ENCODE measurements around the gene CAPG.
"Not testable (repeated sequence)": the region's sequence is repeated elsewhere in the genome, so short reads cannot be mapped to it uniquely, and the experiment has no call there.

The CAPG gene

GRCh38 chr2:85419009-85419675, 9.0 kb upstream of the CAPG start:
- FAIRE-seq: no peak

- no peak for FAIRE-seq
Measured at GRCh38 chr2:85418132-85419008, 8.2 kb upstream of the CAPG start, which contains the start of gene SH2D6. SH2D6 (plus strand) TSS chr2:85418714; CDS start chr2:85429466, 10,752 bp downstream.

- FAIRE-seq: no peak
Measured at GRCh38 chr2:85415980-85416650, 5.9 kb upstream of the CAPG start.

GRCh38 chr2:85414761-85415553, 4.8 kb upstream of the CAPG start:
- FAIRE-seq: no peak

- FAIRE-seq: not testable (repeated sequence)
Measured at GRCh38 chr2:85414421-85414759, 4.2 kb upstream of the CAPG start.

- FAIRE-seq: no peak
Measured at GRCh38 chr2:85413592-85414420, 3.6 kb upstream of the CAPG start.

GRCh38 chr2:85411405-85411748, 1.2 kb upstream of the CAPG start:
- FAIRE-seq: no peak

GRCh38 chr2:85410584-85411404, 628 bp upstream of the CAPG start:
- no peak for FAIRE-seq

GRCh38 chr2:85405201-85406059, 4.7 kb downstream of the CAPG start:
- no peak for FAIRE-seq

GRCh38 chr2:85401844-85402243, 8.3 kb downstream of the CAPG start:
- FAIRE-seq: no peak

- no peak for FAIRE-seq
Measured at GRCh38 chr2:85401464-85401805, 8.7 kb downstream of the CAPG start.

- no peak for FAIRE-seq
Measured at GRCh38 chr2:85400541-85401463, 9.4 kb downstream of the CAPG start.

GRCh38 chr2:85400023-85400422, 10.1 kb downstream of the CAPG start:
- no peak for FAIRE-seq

GRCh38 chr2:85399183-85399455, 11.0 kb downstream of the CAPG start:
- FAIRE-seq: no peak

- FAIRE-seq: no peak
Measured at GRCh38 chr2:85398426-85399182, 11.6 kb downstream of the CAPG start.

GRCh38 chr2:85397925-85398331, 12.2 kb downstream of the CAPG start:
- FAIRE-seq: no peak

- FAIRE-seq: no peak
Measured at GRCh38 chr2:85396531-85397470, 13.4 kb downstream of the CAPG start.
